Esophagus mucosa (tissue), 1 donor: ENCODE measurements around the gene ATP10A. TPM values are rescaled to one million over a fixed set of nuclear protein-coding genes. Genes with fewer than 3 reads are reported as not detected.

Source experiments
- ATAC-seq: fragments of 200-7000 bp; cut with Tn5 transposase; one replicate; pipeline ENCODE4 v1.9.1; 2020
- total RNA-seq: library from RNA; stranded (reverse); gene quantifications from one replicate; pipeline ENCODE4 v1.2.4, GENCODE V29; 2023
- donor health status: DM: yes; HTN: yes; CAD: no.

The ATP10A gene
- total RNA-seq, 1 donor from 2014 or later: 0.44 TPM

- ATAC-seq: no peak
Observed at GRCh38 chr15:25852661-25853524, 10.2 kb downstream of the ATP10A start.

GRCh38 chr15:25852027-25852426 lies 11.1 kb downstream of the ATP10A start:
- no peak for ATAC-seq

GRCh38 chr15:25850154-25851111 lies 12.7 kb downstream of the ATP10A start:
- ATAC-seq: peak; percentile 76

GRCh38 chr15:25849157-25849921 lies 13.8 kb downstream of the ATP10A start:
- ATAC-seq: no peak

- ATAC-seq: no peak
Observed at GRCh38 chr15:25848784-25849156, 14.4 kb downstream of the ATP10A start.

GRCh38 chr15:25848325-25848724 lies 14.8 kb downstream of the ATP10A start:
- no peak for ATAC-seq

GRCh38 chr15:25847051-25847450 lies 16.1 kb downstream of the ATP10A start:
- ATAC-seq: no peak

- no peak for ATAC-seq
Observed at GRCh38 chr15:25846377-25846776, 16.8 kb downstream of the ATP10A start.

- no peak for ATAC-seq
Observed at GRCh38 chr15:25844981-25845680, 18.0 kb downstream of the ATP10A start.

GRCh38 chr15:25844542-25844941 lies 18.6 kb downstream of the ATP10A start:
- no peak for ATAC-seq

GRCh38 chr15:25844076-25844475 lies 19.1 kb downstream of the ATP10A start:
- ATAC-seq: no peak

GRCh38 chr15:25839638-25840156 lies 23.4 kb downstream of the ATP10A start:
- no peak for ATAC-seq

GRCh38 chr15:25838871-25839195 lies 24.3 kb downstream of the ATP10A start:
- ATAC-seq: peak; percentile 23

- ATAC-seq: no peak
Observed at GRCh38 chr15:25838191-25838870, 24.8 kb downstream of the ATP10A start.

GRCh38 chr15:25832158-25832557 lies 31.0 kb downstream of the ATP10A start:
- no peak for ATAC-seq

- no peak for ATAC-seq
Observed at GRCh38 chr15:25830844-25831451, 32.2 kb downstream of the ATP10A start.

- ATAC-seq: no peak
Observed at GRCh38 chr15:25829073-25829472, 34.1 kb downstream of the ATP10A start.

GRCh38 chr15:25825207-25825606 lies 37.9 kb downstream of the ATP10A start:
- no peak for ATAC-seq

- no peak for ATAC-seq
Observed at GRCh38 chr15:25824618-25825017, 38.5 kb downstream of the ATP10A start.

GRCh38 chr15:25812845-25813244 lies 50.3 kb downstream of the ATP10A start:
- no peak for ATAC-seq

GRCh38 chr15:25812073-25812472 lies 51.1 kb downstream of the ATP10A start:
- no peak for ATAC-seq
